CD4-positive, alpha-beta T cell treated with Interleukin-6 at 100 ng/mL for 8 hours (primary cell): ENCODE measurements around the gene GDNF.

Experiments used
- DNase-seq: peaks from one replicate; pipeline ENCODE4 v3.0.0-alpha.2; 2020; ENCODE audit warnings: mixed read lengths, low spot score

Gene GDNF

GRCh38 chr5:37777432-37778130, 62.3 kb downstream of the GDNF start:
- no peak for DNase-seq

- DNase-seq: no peak
Measured at GRCh38 chr5:37776826-37777225, 63.0 kb downstream of the GDNF start.

GRCh38 chr5:37774912-37775483, 64.8 kb downstream of the GDNF start:
- no peak for DNase-seq

- DNase-seq: no peak
Measured at GRCh38 chr5:37773809-37774208, 66.0 kb downstream of the GDNF start.

- no peak for DNase-seq
Measured at GRCh38 chr5:37772255-37772654, 67.6 kb downstream of the GDNF start.

- no peak for DNase-seq
Measured at GRCh38 chr5:37771731-37772130, 68.1 kb downstream of the GDNF start.

GRCh38 chr5:37771203-37771611, 68.6 kb downstream of the GDNF start:
- DNase-seq: no peak

- no peak for DNase-seq
Measured at GRCh38 chr5:37770786-37771185, 69.1 kb downstream of the GDNF start.

GRCh38 chr5:37769840-37770239, 70.0 kb downstream of the GDNF start:
- no peak for DNase-seq

GRCh38 chr5:37769108-37769507, 70.7 kb downstream of the GDNF start:
- no peak for DNase-seq

GRCh38 chr5:37768371-37768770, 71.5 kb downstream of the GDNF start:
- DNase-seq: no peak

- DNase-seq: no peak
Measured at GRCh38 chr5:37767961-37768360, 71.9 kb downstream of the GDNF start.

GRCh38 chr5:37767251-37767650, 72.6 kb downstream of the GDNF start:
- DNase-seq: no peak
